Suprapubic skin (tissue), 4 donors: Measurements from ENCODE around the gene MAGI1.

ENCODE experiments used
- EP300 ChIP-seq: sonication (generic); formaldehyde crosslinking; IDR thresholded peaks from one replicate; pipeline ENCODE4 v1.6.1; 2017; ENCODE audit warnings: antibody characterized with exemption
- POLR2A ChIP-seq, 2 donors: fragments of 450-650 bp; IDR thresholded peaks; one replicate each; pipeline ENCODE4 v1.6.1; 2017; ENCODE audit warnings: antibody characterized with exemption in 2 of 2, mild to moderate bottlenecking in 2 of 2, moderate library complexity in 2 of 2
- POLR2AphosphoS5 ChIP-seq, 3 donors: sonication (generic); formaldehyde crosslinking; IDR thresholded peaks; one replicate each; pipeline ENCODE4 v1.6.1; 2017; ENCODE audit warnings: antibody characterized with exemption in 3 of 3
- TF ChIP-seq, protein P1 (sequence below), 2 donors: fragments of 200-600 bp in 1 of 2; fragments of 450-650 bp in 1 of 2; sonication (generic) in 1 of 2; IDR thresholded peaks; one replicate each; pipeline ENCODE4 v1.5.1; 2016 to 2019; ENCODE audit warnings: antibody characterized with exemption in 2 of 2, mild to moderate bottlenecking in 1 of 2, moderate library complexity in 1 of 2

GRCh38 chr3:65808407-65808806 is 230.3 kb downstream of the MAGI1 start:
- TF ChIP-seq, protein P1, sequence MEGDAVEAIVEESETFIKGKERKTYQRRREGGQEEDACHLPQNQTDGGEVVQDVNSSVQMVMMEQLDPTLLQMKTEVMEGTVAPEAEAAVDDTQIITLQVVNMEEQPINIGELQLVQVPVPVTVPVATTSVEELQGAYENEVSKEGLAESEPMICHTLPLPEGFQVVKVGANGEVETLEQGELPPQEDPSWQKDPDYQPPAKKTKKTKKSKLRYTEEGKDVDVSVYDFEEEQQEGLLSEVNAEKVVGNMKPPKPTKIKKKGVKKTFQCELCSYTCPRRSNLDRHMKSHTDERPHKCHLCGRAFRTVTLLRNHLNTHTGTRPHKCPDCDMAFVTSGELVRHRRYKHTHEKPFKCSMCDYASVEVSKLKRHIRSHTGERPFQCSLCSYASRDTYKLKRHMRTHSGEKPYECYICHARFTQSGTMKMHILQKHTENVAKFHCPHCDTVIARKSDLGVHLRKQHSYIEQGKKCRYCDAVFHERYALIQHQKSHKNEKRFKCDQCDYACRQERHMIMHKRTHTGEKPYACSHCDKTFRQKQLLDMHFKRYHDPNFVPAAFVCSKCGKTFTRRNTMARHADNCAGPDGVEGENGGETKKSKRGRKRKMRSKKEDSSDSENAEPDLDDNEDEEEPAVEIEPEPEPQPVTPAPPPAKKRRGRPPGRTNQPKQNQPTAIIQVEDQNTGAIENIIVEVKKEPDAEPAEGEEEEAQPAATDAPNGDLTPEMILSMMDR (IDR thresholded peaks at IDR 0.05) = no peak
- TF ChIP-seq POLR2A (IDR thresholded peaks at IDR 0.05) = no peak
- TF ChIP-seq POLR2AphosphoS5 (IDR thresholded peaks at IDR 0.05) = no peak
- no peak for TF ChIP-seq EP300
